ENCODE results near the gene SMPD2.

The SMPD2 gene

GRCh38 chr6:109461733-109462526 lies 21.4 kb downstream of the SMPD2 start:
- DNase-seq = no peak

GRCh38 chr6:109465772-109466171 lies 25.2 kb downstream of the SMPD2 start:
- DNase-seq = no peak

- DNase-seq = no peak
Observed at GRCh38 chr6:109466212-109466923, 25.8 kb downstream of the SMPD2 start.

GRCh38 chr6:109467696-109468095 lies 27.2 kb downstream of the SMPD2 start:
- no peak for DNase-seq

- DNase-seq = no peak
Observed at GRCh38 chr6:109469591-109470189, 29.2 kb downstream of the SMPD2 start.

GRCh38 chr6:109471105-109471810 lies 30.7 kb downstream of the SMPD2 start:
- DNase-seq = no peak

- DNase-seq = no peak
Observed at GRCh38 chr6:109472132-109472995, 31.8 kb downstream of the SMPD2 start.

- no peak for DNase-seq
Observed at GRCh38 chr6:109473120-109473519, 32.6 kb downstream of the SMPD2 start.

- DNase-seq = no peak
Observed at GRCh38 chr6:109474995-109475394, 34.5 kb downstream of the SMPD2 start.

GRCh38 chr6:109475625-109476024 lies 35.1 kb downstream of the SMPD2 start:
- no peak for DNase-seq

GRCh38 chr6:109477184-109477583 lies 36.7 kb downstream of the SMPD2 start:
- no peak for DNase-seq

GRCh38 chr6:109477725-109478124 lies 37.2 kb downstream of the SMPD2 start:
- DNase-seq = no peak

GRCh38 chr6:109478222-109478805 lies 37.8 kb downstream of the SMPD2 start:
- no peak for DNase-seq

- DNase-seq = no peak
Observed at GRCh38 chr6:109478841-109479624, 38.5 kb downstream of the SMPD2 start.

GRCh38 chr6:109480993-109481480 lies 40.5 kb downstream of the SMPD2 start:
- no peak for DNase-seq

GRCh38 chr6:109482905-109483734 lies 42.6 kb downstream of the SMPD2 start, which contains the start of gene ZBTB24:
ZBTB24 (minus strand) TSS chr6:109483219; CDS start chr6:109482026, 1,193 bp downstream.
- DNase-seq = peak; percentile 87

- DNase-seq = no peak
Observed at GRCh38 chr6:109483735-109484057, 43.2 kb downstream of the SMPD2 start.

- DNase-seq = no peak
Observed at GRCh38 chr6:109484122-109484521, 43.6 kb downstream of the SMPD2 start.

- DNase-seq = no peak
Observed at GRCh38 chr6:109485266-109485935, 44.9 kb downstream of the SMPD2 start.

All from T-helper 9 cell (primary cell).